Natural killer cell treated with Interleukin-12 subunit alpha and Interleukin-12 subunit beta and Interleukin-15 and Interleukin-18, amount 100 ng/mL, for 72 hours (primary cell): Measurements from ENCODE around the gene KIRREL3. TPM values are rescaled to one million over a fixed set of nuclear protein-coding genes. Genes with fewer than 3 reads are reported as not detected.

Experiments
- ATAC-seq, 2 donors: fragments of 150-1000 bp; cut with Tn5 transposase in 1 of 2; sonication (Bioruptor Pico), chemical (Tn5 transposase) in 1 of 2; 2 replicates each; pipeline ENCODE4 v1.10.0; 2021
- DNase-seq: peaks from one replicate; pipeline ENCODE4 v3.0.0; 2022; ENCODE audit warnings: low spot score
- H3K27ac Mint-ChIP-seq, 2 donors: 1 replicate in 1 of 2; 2 replicates in 1 of 2; pipeline ENCODE4 v1.8.0; 2022; ENCODE audit warnings: mixed read lengths in 2 of 2, mild to moderate bottlenecking in 1 of 2, moderate library complexity in 1 of 2
- H3K27me3 Mint-ChIP-seq, 2 donors: 1 replicate in 1 of 2; 2 replicates in 1 of 2; pipeline ENCODE4 v1.8.0; 2022; ENCODE audit warnings: mixed read lengths in 2 of 2
- H3K36me3 Mint-ChIP-seq: one replicate; pipeline ENCODE4 v1.8.0; 2022; ENCODE audit warnings: mixed read lengths
- H3K4me1 Mint-ChIP-seq, 2 donors: 1 replicate in 1 of 2; 2 replicates in 1 of 2; pipeline ENCODE4 v1.8.0; 2022; ENCODE audit warnings: low read depth in 2 of 2, mixed read lengths in 2 of 2, mild to moderate bottlenecking in 1 of 2
- H3K4me3 Mint-ChIP-seq: one replicate; pipeline ENCODE4 v1.8.0; 2022; ENCODE audit warnings: mixed read lengths
- H3K9me3 Mint-ChIP-seq: 2 replicates; pipeline ENCODE4 v1.8.0; 2022; ENCODE audit warnings: mixed read lengths
- total RNA-seq, 2 donors: library from RNA; stranded (reverse); gene quantifications; one replicate each; pipeline ENCODE4 v1.2.3, GENCODE V29; 2022

Gene KIRREL3
- total RNA-seq, 2 donors from 2014 or later, result not detected

GRCh38 chr11:126456783-126457542, 543.6 kb downstream of the KIRREL3 start:
- no peak overlapping the region for H3K4me3 Mint-ChIP-seq
- DNase-seq (no peak), ATAC-seq (peak in 1 of 2 donors; percentile 9)
- no peaks in the 10 kb centered on the region for H3K27me3 Mint-ChIP-seq
- H3K9me3 Mint-ChIP-seq, result no peaks in the 10 kb centered on the region
- H3K4me1 Mint-ChIP-seq, result no peaks in the 10 kb centered on the region
- no peak overlapping the region for H3K27ac Mint-ChIP-seq
- H3K36me3 Mint-ChIP-seq, result no peaks in the 10 kb centered on the region

GRCh38 chr11:126456089-126456488, 544.5 kb downstream of the KIRREL3 start:
- Mint-ChIP-seq H3K36me3 (no peaks in the 10 kb centered on the region), H3K27me3 (no peaks in the 10 kb centered on the region), H3K27ac (no peak overlapping the region), H3K4me1 (peaks cover 0 to 4% of the 10 kb centered on the region in 2 donors), H3K9me3 (peaks cover 3% of the 10 kb centered on the region), H3K4me3 (no peak overlapping the region)
- ATAC-seq (no peak), DNase-seq (no peak)

GRCh38 chr11:126452241-126453101, 548.1 kb downstream of the KIRREL3 start:
- DNase-seq, result no peak
- H3K27me3 Mint-ChIP-seq, result no peaks in the 10 kb centered on the region
- H3K4me1 Mint-ChIP-seq, result peaks cover 8 to 14% of the 10 kb centered on the region in 2 donors
- H3K27ac Mint-ChIP-seq, result no peak overlapping the region
- H3K36me3 Mint-ChIP-seq, result peaks cover 6% of the 10 kb centered on the region
- no peak for ATAC-seq
- peaks cover 14% of the 10 kb centered on the region for H3K9me3 Mint-ChIP-seq
- no peak overlapping the region for H3K4me3 Mint-ChIP-seq

- Mint-ChIP-seq H3K36me3 (peaks cover 6% of the 10 kb centered on the region), H3K4me3 (no peak overlapping the region), H3K4me1 (peaks cover 8 to 14% of the 10 kb centered on the region in 2 donors), H3K27me3 (no peaks in the 10 kb centered on the region), H3K9me3 (peaks cover 14% of the 10 kb centered on the region), H3K27ac (no peak overlapping the region)
- ATAC-seq (no peak), DNase-seq (no peak)
These were observed 549.3 kb downstream of the KIRREL3 start for GRCh38 chr11:126451211-126451802.

- DNase-seq (no peak), ATAC-seq (no peak)
- Mint-ChIP-seq H3K4me3 (no peak overlapping the region), H3K27ac (no peak overlapping the region), H3K36me3 (peaks cover 6% of the 10 kb centered on the region), H3K4me1 (peaks cover 8 to 14% of the 10 kb centered on the region in 2 donors), H3K9me3 (peaks cover 14% of the 10 kb centered on the region), H3K27me3 (no peaks in the 10 kb centered on the region)
These were observed 549.8 kb downstream of the KIRREL3 start for GRCh38 chr11:126450806-126451205.

- Mint-ChIP-seq H3K9me3 (peaks cover 14% of the 10 kb centered on the region), H3K27me3 (no peaks in the 10 kb centered on the region), H3K4me3 (no peak overlapping the region), H3K27ac (no peak overlapping the region), H3K4me1 (peaks cover 8 to 14% of the 10 kb centered on the region in 2 donors), H3K36me3 (peaks cover 6% of the 10 kb centered on the region)
- DNase-seq (no peak), ATAC-seq (no peak)
These were observed 550.4 kb downstream of the KIRREL3 start for GRCh38 chr11:126450198-126450597.

GRCh38 chr11:126446581-126446980, 554.0 kb downstream of the KIRREL3 start:
- Mint-ChIP-seq H3K4me3 (no peak overlapping the region), H3K27me3 (no peaks in the 10 kb centered on the region), H3K27ac (no peak overlapping the region), H3K9me3 (peaks cover 14% of the 10 kb centered on the region), H3K36me3 (peaks cover 6% of the 10 kb centered on the region), H3K4me1 (peaks cover 8 to 14% of the 10 kb centered on the region in 2 donors)
- no peak for ATAC-seq
- DNase-seq, result no peak

- DNase-seq (no peak), ATAC-seq (no peak)
- Mint-ChIP-seq H3K9me3 (no peaks in the 10 kb centered on the region), H3K36me3 (no peaks in the 10 kb centered on the region), H3K4me3 (no peak overlapping the region), H3K4me1 (peaks cover 0 to 7% of the 10 kb centered on the region in 2 donors), H3K27ac (no peak overlapping the region), H3K27me3 (no peaks in the 10 kb centered on the region)
These were observed 556.5 kb downstream of the KIRREL3 start for GRCh38 chr11:126444072-126444471.

GRCh38 chr11:126443120-126443519, 557.5 kb downstream of the KIRREL3 start:
- Mint-ChIP-seq H3K4me1 (peaks cover 0 to 7% of the 10 kb centered on the region in 2 donors), H3K27me3 (no peaks in the 10 kb centered on the region), H3K36me3 (no peaks in the 10 kb centered on the region), H3K4me3 (no peak overlapping the region), H3K27ac (no peak overlapping the region), H3K9me3 (no peaks in the 10 kb centered on the region)
- no peak for ATAC-seq
- DNase-seq, result no peak

- no peaks in the 10 kb centered on the region for H3K27me3 Mint-ChIP-seq
- no peak overlapping the region for H3K27ac Mint-ChIP-seq
- no peak overlapping the region for H3K4me3 Mint-ChIP-seq
- peaks cover 0 to 7% of the 10 kb centered on the region in 2 donors for H3K4me1 Mint-ChIP-seq
- no peaks in the 10 kb centered on the region for H3K36me3 Mint-ChIP-seq
- DNase-seq (peak; percentile 68), ATAC-seq (peak; percentile 69 to 70)
- no peaks in the 10 kb centered on the region for H3K9me3 Mint-ChIP-seq
These were observed 559.6 kb downstream of the KIRREL3 start for GRCh38 chr11:126440792-126441514.

GRCh38 chr11:126440276-126440675, 560.3 kb downstream of the KIRREL3 start:
- H3K27ac Mint-ChIP-seq, result no peak overlapping the region
- H3K9me3 Mint-ChIP-seq, result no peaks in the 10 kb centered on the region
- peaks cover 0 to 7% of the 10 kb centered on the region in 2 donors for H3K4me1 Mint-ChIP-seq
- no peaks in the 10 kb centered on the region for H3K36me3 Mint-ChIP-seq
- H3K27me3 Mint-ChIP-seq, result no peaks in the 10 kb centered on the region
- no peak for DNase-seq
- H3K4me3 Mint-ChIP-seq, result no peak overlapping the region
- ATAC-seq, result no peak

- no peaks in the 10 kb centered on the region for H3K36me3 Mint-ChIP-seq
- no peaks in the 10 kb centered on the region for H3K9me3 Mint-ChIP-seq
- H3K4me3 Mint-ChIP-seq, result no peak overlapping the region
- no peak overlapping the region for H3K27ac Mint-ChIP-seq
- peaks cover 0 to 7% of the 10 kb centered on the region in 2 donors for H3K4me1 Mint-ChIP-seq
- no peak for DNase-seq
- H3K27me3 Mint-ChIP-seq, result no peaks in the 10 kb centered on the region
- no peak for ATAC-seq
These were observed 561.9 kb downstream of the KIRREL3 start for GRCh38 chr11:126438691-126439090.

GRCh38 chr11:126438272-126438671, 562.3 kb downstream of the KIRREL3 start:
- DNase-seq, result no peak
- H3K27me3 Mint-ChIP-seq, result no peaks in the 10 kb centered on the region
- peaks cover 0 to 7% of the 10 kb centered on the region in 2 donors for H3K4me1 Mint-ChIP-seq
- H3K4me3 Mint-ChIP-seq, result no peak overlapping the region
- no peaks in the 10 kb centered on the region for H3K9me3 Mint-ChIP-seq
- no peaks in the 10 kb centered on the region for H3K36me3 Mint-ChIP-seq
- no peak overlapping the region for H3K27ac Mint-ChIP-seq
- no peak for ATAC-seq
